HAP-1 (cell line): ENCODE data around the gene NCAPD3.

Experiments used
- DNase-seq, 2 experiments: peaks; one replicate each; pipeline ENCODE4 v3.0.0-alpha.2; 2016 to 2020; ENCODE audit warnings: low spot score in 2 of 2
- H3K27me3 ChIP-seq: fragments of 250-450 bp; sonication (Bioruptor Pico); 2 replicates; pipeline ENCODE4 v1.5.1; 2020; ENCODE audit warnings: low read depth, mild to moderate bottlenecking, moderate library complexity
- H3K36me3 ChIP-seq: fragments of 250-450 bp; sonication (Bioruptor Pico); replicated peaks from 2 replicates; pipeline ENCODE4 v1.5.1; 2020; ENCODE audit warnings: mild to moderate bottlenecking
- H3K4me1 ChIP-seq: fragments of 250-450 bp; sonication (Bioruptor Pico); 2 replicates; pipeline ENCODE4 v1.5.1; 2020; ENCODE audit warnings: mild to moderate bottlenecking
- H3K4me3 ChIP-seq: fragments of 250-450 bp; sonication (Bioruptor Pico); 2 replicates; pipeline ENCODE4 v1.5.1; 2020; ENCODE audit warnings: mild to moderate bottlenecking, moderate library complexity
- H3K9me3 ChIP-seq: fragments of 250-450 bp; sonication (Bioruptor Pico); 2 replicates; pipeline ENCODE4 v1.5.1; 2020; ENCODE audit warnings: mild to moderate bottlenecking, moderate library complexity
- in situ Hi-C: fragments of 300-500 bp; cut with MboI; formaldehyde crosslinking; loops from 3 replicates; pipeline ENCODE4 v1.14.3; 2020; ENCODE audit warnings: low sequenced_read_pairs, inconsistent platforms, mixed read lengths

NCAPD3 gene

DNA sequence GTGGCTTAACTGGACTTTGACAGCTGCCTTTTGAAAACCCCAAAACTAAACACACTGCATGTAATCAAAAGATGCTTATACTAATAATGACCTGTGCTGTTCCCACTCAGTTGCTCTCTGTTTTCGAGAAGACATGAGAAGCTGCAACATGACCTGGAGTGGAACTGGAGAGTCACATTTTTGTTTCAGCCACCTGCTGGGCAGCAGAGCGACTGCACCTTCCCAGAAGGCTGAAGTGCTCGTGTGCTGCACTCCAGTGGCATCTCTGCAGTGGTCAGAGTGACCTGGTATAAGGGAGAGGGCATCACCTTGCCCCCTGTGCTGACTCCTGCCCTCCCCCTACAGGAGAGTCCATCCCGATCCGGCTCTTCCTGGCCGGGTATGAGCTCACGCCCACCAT lies 20.8 kb upstream of the NCAPD3 start:
- DNase-seq: no peak
- in situ Hi-C loops: no loop called here
- Histone ChIP-seq H3K4me1 (no peaks in the 10 kb centered on the region), H3K9me3 (no peaks in the 10 kb centered on the region), H3K4me3 (no peak overlapping the region), H3K36me3 (peaks cover 52% of the 10 kb centered on the region), H3K27me3 (no peaks in the 10 kb centered on the region)

DNA sequence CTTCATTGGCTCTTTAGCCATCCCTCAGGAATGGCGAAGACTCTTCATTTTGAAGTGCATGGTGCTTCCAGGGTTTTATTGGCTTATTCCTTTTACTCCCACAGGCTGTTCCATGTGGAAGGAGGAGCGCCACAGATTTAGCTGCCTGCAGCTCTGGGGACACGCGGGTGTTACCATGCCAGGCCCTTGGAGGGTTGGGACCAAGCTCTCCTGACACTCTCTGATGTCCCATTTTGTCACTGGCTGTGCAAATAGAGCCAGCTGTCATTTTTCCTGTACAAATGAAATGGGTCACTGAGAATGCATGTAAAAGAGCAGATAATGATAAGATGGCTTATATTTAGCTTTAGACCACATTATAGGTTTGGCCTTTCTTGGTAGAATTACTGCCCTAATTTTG lies 20.1 kb upstream of the NCAPD3 start:
- Histone ChIP-seq H3K4me1 (no peaks in the 10 kb centered on the region), H3K4me3 (no peak overlapping the region), H3K36me3 (peaks cover 47% of the 10 kb centered on the region), H3K27me3 (no peaks in the 10 kb centered on the region), H3K9me3 (no peaks in the 10 kb centered on the region)
- no peak for DNase-seq
- in situ Hi-C loops: no loop called here

DNA sequence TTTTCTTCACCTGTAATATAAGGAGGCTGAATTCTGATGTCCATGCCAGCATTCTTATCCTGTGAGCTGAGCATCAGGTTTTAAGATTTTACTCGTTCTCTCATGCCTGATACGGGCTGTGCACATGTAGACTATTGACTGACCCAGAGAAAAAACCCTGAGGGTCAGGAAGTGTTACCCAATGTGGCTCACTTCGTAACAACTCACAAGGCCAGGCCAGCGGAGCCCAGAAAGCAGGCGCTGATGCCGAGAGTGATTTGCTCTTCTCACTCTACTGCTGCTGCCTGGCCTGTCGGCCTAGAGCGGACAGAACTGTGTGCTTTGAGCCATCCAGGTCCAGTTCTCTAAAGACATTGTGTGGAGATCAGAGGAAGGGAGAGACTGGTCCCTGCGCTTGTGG lies 18.6 kb upstream of the NCAPD3 start:
- in situ Hi-C loops: no loop called here
- no peak for DNase-seq
- H3K4me1 ChIP-seq: no peaks in the 10 kb centered on the region
- H3K36me3 ChIP-seq: peaks cover 36% of the 10 kb centered on the region
- no peaks in the 10 kb centered on the region for H3K9me3 ChIP-seq
- no peaks in the 10 kb centered on the region for H3K27me3 ChIP-seq
- H3K4me3 ChIP-seq: no peak overlapping the region

DNA sequence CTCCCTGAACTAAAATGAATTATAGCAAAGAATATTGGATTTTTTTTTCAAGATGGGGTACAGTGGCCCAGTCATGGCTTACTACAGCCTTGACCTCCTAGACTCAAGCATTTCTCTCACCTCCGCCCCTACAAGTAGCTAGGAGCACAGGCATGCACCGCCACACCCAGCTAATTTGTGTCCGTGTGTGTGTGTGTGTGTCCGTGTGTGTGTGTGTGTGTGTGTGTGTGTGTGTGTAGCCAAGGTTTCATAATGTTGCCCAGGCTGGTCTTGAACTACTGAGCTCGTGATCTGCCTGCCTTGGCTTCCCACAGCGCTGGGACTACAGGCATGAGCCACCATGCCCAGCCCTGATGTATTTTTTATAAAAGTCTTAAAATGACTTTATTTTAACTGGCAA lies 16.8 kb upstream of the NCAPD3 start:
- in situ Hi-C loops: no loop called here
- peaks cover 41% of the 10 kb centered on the region for H3K36me3 ChIP-seq
- no peak for DNase-seq
- H3K9me3 ChIP-seq: no peaks in the 10 kb centered on the region
- H3K27me3 ChIP-seq: no peaks in the 10 kb centered on the region
- H3K4me3 ChIP-seq: no peak overlapping the region
- H3K4me1 ChIP-seq: no peaks in the 10 kb centered on the region

DNA sequence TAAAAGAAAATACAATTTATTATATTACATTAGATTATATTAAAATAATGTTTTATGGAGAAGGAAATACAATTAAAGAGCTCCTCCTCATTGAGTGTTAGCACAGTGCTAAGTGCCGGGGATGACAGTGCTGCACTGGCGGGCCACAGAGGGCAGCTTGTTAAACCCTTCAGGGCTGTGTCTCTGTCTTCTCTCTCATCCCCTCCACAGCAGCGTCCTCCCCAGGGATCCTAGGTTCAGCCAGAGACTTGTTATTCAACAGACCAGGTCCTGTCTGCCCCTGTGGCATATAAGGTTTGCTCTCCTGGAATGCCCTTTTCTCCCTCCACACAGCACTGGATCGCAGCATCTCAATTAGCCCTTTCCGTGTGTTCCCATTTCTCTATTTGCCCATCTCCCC lies 15.2 kb upstream of the NCAPD3 start:
- Histone ChIP-seq H3K36me3 (peaks cover 30% of the 10 kb centered on the region), H3K4me1 (no peaks in the 10 kb centered on the region), H3K4me3 (no peak overlapping the region), H3K27me3 (no peaks in the 10 kb centered on the region), H3K9me3 (no peaks in the 10 kb centered on the region)
- DNase-seq: no peak
- in situ Hi-C loops: no loop called here

DNA sequence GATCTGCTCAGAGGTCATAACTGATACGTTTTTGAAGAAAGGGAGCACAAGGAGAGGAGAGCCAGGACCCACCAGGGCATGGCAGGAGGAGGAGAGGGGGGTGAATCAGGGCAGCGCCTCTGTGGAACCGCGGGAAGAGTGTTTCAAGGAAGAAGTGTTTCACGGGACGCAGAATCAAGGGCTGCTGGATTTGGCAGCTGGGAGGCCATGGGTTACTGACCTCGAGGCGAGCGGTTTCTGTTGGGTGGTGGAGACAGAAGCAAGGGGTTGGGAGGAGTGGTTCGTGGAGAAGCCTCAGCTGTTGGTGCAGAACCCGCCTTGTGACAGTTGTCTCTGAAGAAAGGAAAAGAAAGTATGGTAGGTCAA lies 13.8 kb upstream of the NCAPD3 start:
- H3K4me1 ChIP-seq: no peaks in the 10 kb centered on the region
- peaks cover 22% of the 10 kb centered on the region for H3K36me3 ChIP-seq
- H3K4me3 ChIP-seq: no peak overlapping the region
- no peaks in the 10 kb centered on the region for H3K9me3 ChIP-seq
- in situ Hi-C loops: no loop called here
- H3K27me3 ChIP-seq: no peaks in the 10 kb centered on the region
- DNase-seq: no peak

DNA sequence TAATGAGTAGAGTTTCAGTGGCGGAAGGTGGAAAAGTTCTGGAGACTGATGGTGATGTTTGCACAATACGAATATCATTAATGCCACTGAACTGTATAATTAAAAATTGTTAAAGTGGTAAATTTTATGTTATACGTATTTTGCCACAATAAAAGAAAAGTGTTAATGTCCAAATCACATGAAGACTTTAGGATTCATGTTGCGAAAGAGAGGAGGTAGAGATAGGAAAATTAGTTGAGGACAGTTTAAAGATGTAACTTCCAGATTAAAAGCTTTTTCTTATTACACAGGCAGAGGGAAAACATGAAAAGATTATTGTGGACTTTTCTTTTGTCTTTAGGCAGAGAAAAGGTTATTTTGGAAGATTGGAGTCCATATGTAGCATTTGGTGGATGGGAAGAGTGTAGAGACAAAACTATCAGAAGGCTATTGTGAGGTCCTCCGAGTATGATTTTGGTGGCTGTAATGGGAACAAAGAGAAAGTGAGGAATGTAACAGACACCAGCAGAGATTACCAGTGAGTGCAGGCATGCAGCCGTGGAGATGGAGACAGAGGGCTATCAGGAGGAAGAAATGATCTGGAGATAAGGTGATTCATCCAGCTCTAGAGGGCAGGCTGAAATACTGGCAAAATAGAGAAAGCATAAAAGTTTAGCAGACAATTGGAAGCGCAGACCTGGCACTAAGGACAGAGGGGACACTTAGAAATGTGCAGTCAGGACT lies 13.2 kb upstream of the NCAPD3 start:
- no peak overlapping the region for H3K4me3 ChIP-seq
- DNase-seq: no peak
- in situ Hi-C loops: no loop called here
- H3K9me3 ChIP-seq: no peaks in the 10 kb centered on the region
- H3K27me3 ChIP-seq: no peaks in the 10 kb centered on the region
- peaks cover 22% of the 10 kb centered on the region for H3K36me3 ChIP-seq
- no peaks in the 10 kb centered on the region for H3K4me1 ChIP-seq

DNA sequence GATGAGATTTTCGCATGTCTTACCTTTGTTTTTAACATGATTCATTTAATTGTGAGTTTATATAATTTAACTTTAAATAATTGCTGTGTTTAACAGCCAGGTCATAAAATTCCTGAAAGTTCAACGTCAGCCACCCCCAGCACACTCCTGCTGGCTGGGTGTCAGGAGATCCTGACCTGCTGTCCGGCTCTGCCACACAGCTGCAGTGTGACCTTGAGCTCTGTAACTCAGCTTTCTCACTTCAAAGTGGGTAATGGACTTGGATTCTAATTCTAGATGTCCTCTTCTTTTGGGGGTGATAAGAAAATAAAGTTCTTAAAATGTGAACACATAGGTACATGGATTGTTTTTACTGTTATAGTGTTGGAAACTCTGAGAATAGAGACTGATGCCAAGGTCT lies 11.6 kb upstream of the NCAPD3 start:
- in situ Hi-C loops: no loop called here
- Histone ChIP-seq H3K36me3 (peaks cover 18% of the 10 kb centered on the region), H3K4me3 (no peak overlapping the region), H3K9me3 (no peaks in the 10 kb centered on the region), H3K27me3 (no peaks in the 10 kb centered on the region), H3K4me1 (no peaks in the 10 kb centered on the region)
- no peak for DNase-seq

DNA sequence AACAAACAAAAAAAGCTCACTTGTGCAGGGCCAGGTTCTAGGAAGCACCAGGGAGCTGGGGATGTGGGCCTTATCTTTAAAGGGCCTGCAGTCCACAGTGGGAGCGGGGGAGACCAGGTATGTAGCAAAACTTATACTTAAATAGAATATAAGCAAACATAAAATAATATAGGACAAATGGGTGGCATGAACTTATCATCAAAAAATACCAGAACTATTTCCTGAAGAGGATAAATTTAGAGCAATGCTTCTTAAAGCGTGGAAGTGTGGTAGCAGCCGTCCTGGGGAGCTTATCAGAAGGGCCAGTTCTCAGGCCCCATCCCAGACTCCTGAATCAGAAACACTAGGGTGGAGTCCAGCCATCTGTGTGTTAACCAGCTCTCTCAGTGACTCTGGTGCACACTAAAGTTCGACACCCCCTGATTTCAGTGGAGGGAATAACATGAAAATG lies 10.0 kb upstream of the NCAPD3 start:
- H3K27me3 ChIP-seq: no peaks in the 10 kb centered on the region
- no peak overlapping the region for H3K4me3 ChIP-seq
- no peaks in the 10 kb centered on the region for H3K9me3 ChIP-seq
- no peak for DNase-seq
- H3K4me1 ChIP-seq: no peaks in the 10 kb centered on the region
- in situ Hi-C loops: no loop called here
- peaks cover 11% of the 10 kb centered on the region for H3K36me3 ChIP-seq

DNA sequence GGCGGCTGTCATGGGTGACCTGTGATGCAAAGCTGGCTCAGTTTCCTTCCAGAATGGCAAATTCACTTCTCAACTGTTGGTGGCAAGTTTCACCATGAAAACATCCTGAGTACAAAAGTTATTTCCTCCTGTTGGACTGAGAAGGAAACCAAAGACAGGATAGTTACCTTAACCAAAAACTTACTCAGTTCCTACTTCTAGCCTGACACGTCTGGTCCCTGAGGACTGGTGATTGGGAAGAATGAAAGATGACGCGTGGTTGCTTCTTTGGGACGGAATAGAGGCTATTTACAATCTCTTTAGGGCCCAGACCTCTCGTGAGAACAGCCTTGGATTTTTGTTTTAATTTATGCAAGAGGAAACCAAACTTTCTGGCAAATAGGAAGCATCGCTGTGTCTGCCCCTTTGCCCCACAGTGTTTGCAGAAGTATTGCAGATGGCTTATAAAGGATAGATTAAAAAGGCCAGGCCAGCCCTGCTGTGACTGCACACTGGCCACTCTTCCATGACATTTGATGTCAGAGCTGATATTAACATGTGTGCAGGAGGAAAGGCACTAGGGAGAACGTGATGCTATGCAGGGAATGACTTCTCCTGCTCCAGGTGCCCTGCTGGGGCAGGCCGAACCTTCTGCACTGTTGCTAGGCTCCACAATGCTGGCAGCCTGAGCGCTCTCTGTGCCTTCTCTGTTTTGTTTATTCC lies 8.3 kb upstream of the NCAPD3 start:
- in situ Hi-C loops: no loop called here
- Histone ChIP-seq H3K27me3 (no peaks in the 10 kb centered on the region), H3K4me3 (no peak overlapping the region), H3K9me3 (no peaks in the 10 kb centered on the region), H3K36me3 (peaks cover 11% of the 10 kb centered on the region), H3K4me1 (0 out of 2 replicates have a peak, but pooled peaks cover 4% of the 10 kb centered on the region)
- DNase-seq: no peak

DNA sequence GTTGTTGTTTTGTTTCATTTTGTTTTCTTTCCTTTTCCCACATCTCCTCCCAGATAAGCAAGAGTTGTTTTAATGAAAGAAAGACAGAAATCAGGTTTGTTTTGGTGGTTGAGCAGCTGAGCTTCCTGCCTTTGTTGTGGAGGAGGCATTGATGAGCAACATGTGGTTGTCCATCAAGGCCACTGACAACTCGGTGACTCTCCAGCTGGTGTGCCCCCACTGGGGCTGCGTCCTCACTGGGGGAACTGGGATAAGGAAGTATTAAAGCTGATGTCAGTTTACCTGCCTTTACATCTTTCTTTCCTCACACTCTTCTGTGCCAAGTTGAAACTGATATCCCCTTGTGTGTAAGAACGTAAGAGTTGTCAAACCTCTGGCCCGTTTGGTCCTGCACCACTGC lies 6.6 kb upstream of the NCAPD3 start:
- Histone ChIP-seq H3K4me1 (peaks cover 10% of the 10 kb centered on the region), H3K9me3 (no peaks in the 10 kb centered on the region), H3K36me3 (peaks cover 4% of the 10 kb centered on the region; the same call in 1 of the 2 replicates), H3K27me3 (no peaks in the 10 kb centered on the region), H3K4me3 (no peak overlapping the region)
- in situ Hi-C loops: no loop called here
- DNase-seq: no peak

DNA sequence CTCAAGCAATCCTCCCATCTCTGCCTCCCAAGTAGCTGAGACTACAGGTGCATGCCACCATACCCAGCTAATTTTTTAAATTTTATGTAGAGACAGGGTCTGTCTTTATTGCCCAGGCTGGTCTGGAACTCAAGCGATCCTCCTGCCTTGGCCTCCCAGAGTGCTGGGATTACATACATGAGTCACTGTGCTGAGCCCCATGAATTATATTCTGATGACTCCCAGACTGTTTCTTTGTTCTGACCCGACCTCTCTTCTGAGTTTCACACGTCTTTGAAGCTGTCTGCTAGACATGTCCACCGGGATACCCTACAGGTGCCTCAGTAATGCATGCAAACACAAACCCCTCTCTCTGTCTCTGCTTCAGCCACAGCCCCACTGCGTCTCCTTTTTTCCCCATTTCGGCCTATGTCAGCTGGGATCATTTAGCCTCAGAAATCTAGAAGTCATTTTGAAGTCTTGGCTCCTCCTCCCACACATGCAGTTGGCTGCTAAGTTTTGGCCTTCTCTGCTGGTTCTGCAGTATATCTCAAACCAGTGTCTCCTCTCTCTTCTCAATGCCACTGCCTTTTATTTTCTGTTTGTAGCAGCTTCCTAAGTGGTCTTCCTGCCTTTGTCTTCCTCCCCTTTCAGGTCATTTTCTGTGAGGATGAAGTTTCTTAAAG lies 5.5 kb upstream of the NCAPD3 start:
- Histone ChIP-seq H3K4me1 (peaks cover 10% of the 10 kb centered on the region), H3K9me3 (no peaks in the 10 kb centered on the region), H3K4me3 (no peak overlapping the region), H3K36me3 (peaks cover 4% of the 10 kb centered on the region; the same call in 1 of the 2 replicates), H3K27me3 (no peaks in the 10 kb centered on the region)
- in situ Hi-C loops: no loop called here
- no peak for DNase-seq

DNA sequence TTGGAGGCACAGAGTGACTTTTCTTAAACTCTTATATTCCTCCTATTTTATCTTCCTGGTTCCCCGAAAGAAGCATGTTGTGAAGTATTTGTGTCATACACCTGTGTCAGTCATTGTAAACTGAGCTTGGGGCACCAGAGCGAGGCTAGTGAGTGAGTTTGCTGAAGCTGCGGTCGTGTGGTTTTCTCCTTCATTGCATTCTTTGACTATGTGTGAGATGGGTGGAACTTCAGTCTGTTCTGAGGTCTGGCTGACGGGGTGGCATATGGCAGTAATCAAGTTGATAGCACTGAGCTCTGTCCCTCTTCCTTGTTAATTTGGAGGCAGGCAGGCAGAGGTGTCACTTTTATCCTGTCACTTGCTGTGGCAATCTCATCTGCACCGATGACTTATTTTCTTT lies 4.9 kb upstream of the NCAPD3 start:
- Histone ChIP-seq H3K27me3 (no peaks in the 10 kb centered on the region), H3K36me3 (peaks cover 4% of the 10 kb centered on the region; the same call in 1 of the 2 replicates), H3K9me3 (no peaks in the 10 kb centered on the region), H3K4me3 (no peak overlapping the region), H3K4me1 (peaks cover 10% of the 10 kb centered on the region)
- in situ Hi-C loops: no loop called here
- no peak for DNase-seq

DNA sequence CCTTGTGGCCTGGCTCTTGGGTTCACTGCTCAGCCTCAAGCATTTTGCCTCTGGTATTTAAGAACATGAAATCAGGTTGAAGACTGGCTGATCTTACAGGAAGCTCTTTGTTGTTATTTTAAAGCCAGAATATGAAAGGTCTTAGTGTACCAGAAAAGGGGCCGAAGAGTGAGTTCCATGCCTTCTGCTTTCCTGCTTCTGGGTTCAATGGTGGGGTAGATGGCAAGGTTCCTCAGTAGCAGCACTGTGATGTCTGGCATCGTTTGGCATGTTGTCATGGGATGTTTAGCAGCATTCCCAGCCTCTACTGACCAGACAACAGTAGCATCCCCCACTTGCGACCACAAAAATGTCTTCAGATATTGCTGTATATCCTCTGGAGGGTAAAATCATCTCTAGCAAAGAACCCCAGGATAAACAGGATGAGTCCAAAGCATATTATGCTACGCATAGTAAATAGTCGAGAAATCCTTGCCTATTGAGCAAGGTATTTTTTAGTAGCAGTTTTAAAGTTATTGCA lies 3.1 kb upstream of the NCAPD3 start:
- no peaks in the 10 kb centered on the region for H3K9me3 ChIP-seq
- H3K4me3 ChIP-seq: no peak overlapping the region
- in situ Hi-C loops: no loop called here
- H3K36me3 ChIP-seq: peaks cover 4% of the 10 kb centered on the region
- no peaks in the 10 kb centered on the region for H3K27me3 ChIP-seq
- H3K4me1 ChIP-seq: peaks cover 23% of the 10 kb centered on the region
- DNase-seq: no peak
